ENCODE results near the gene ALB.

Gene ALB

GRCh38 chr4:73447671-73448070 lies 43.6 kb downstream of the ALB start:
- no peak for DNase-seq (ENCODE audit: low read depth, low spot score)
- no peak overlapping the region for H3K9ac ChIP-seq (ENCODE audit: insufficient read length)
- TF ChIP-seq EZH2 (IDR thresholded peaks at IDR 0.05) (no peak), FOXP2 (optimal IDR thresholded peaks at IDR 0.05; ENCODE audit: control extremely low read depth, extremely low read length, insufficient read depth) (no peak), POLR2AphosphoS5 (IDR thresholded peaks at IDR 0.05; ENCODE audit: borderline replicate concordance, low read depth, low read length) (no peak)

GRCh38 chr4:73448448-73449203 lies 44.5 kb downstream of the ALB start:
- DNase-seq (ENCODE audit: low read depth, low spot score), result no peak
- Histone ChIP-seq H3K9me3 (ENCODE audit: low read depth, low read length) (no peaks in the 10 kb centered on the region), H3K36me3 (ENCODE audit: insufficient read depth, low read length) (no peaks in the 10 kb centered on the region), H3K4me3 (no peak overlapping the region), H3K27ac (no peak overlapping the region), H3K9ac (ENCODE audit: insufficient read length) (no peak overlapping the region)
- TF ChIP-seq EZH2 (IDR thresholded peaks at IDR 0.05) (no peak), POLR2AphosphoS5 (IDR thresholded peaks at IDR 0.05; ENCODE audit: borderline replicate concordance, low read depth, low read length) (no peak), FOXP2 (optimal IDR thresholded peaks at IDR 0.05; ENCODE audit: control extremely low read depth, extremely low read length, insufficient read depth) (no peak)

More at GRCh38 chr4:73447671-73448070, 43.6 kb downstream of the ALB start:
- Histone ChIP-seq H3K27ac (no peak overlapping the region), H3K4me3 (no peak overlapping the region), H3K36me3 (ENCODE audit: insufficient read depth, low read length) (no peaks in the 10 kb centered on the region), H3K9me3 (ENCODE audit: low read depth, low read length) (no peaks in the 10 kb centered on the region)

- H3K9ac ChIP-seq (ENCODE audit: insufficient read length), result no peak overlapping the region
Measured at GRCh38 chr4:73450398-73451004, 46.4 kb downstream of the ALB start.

DNA sequence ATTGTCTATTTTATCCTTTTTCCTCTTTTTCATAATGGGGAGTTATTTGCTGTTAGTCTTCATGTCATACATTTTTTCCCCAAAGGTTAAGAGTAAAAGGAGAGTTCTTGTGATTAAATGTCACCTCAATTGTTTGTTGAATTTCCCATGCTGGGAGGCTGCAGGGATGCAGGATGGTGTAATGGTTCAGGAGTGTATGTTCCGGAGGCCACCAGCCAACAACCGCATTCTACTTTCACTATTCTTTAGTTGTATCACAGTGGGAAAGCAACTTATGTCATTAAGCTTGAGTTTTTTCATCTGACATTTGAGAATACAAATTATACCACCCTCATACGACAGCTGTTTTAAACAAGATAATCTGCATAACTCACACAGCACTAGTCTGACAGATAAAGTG lies 47.3 kb downstream of the ALB start:
- no peak overlapping the region for H3K27ac ChIP-seq
- DNase-seq (ENCODE audit: low read depth, low spot score), result no peak
- H3K9ac ChIP-seq (ENCODE audit: insufficient read length), result no peak overlapping the region
- no peak overlapping the region for H3K4me3 ChIP-seq
- no peaks in the 10 kb centered on the region for H3K9me3 ChIP-seq (ENCODE audit: low read depth, low read length)
- H3K36me3 ChIP-seq (ENCODE audit: insufficient read depth, low read length), result no peaks in the 10 kb centered on the region
- TF ChIP-seq FOXP2 (optimal IDR thresholded peaks at IDR 0.05; ENCODE audit: control extremely low read depth, extremely low read length, insufficient read depth) (no peak), EZH2 (IDR thresholded peaks at IDR 0.05) (no peak), POLR2AphosphoS5 (IDR thresholded peaks at IDR 0.05; ENCODE audit: borderline replicate concordance, low read depth, low read length) (no peak)

More at GRCh38 chr4:73450398-73451004, 46.4 kb downstream of the ALB start:
- Histone ChIP-seq H3K4me3 (no peak overlapping the region), H3K36me3 (ENCODE audit: insufficient read depth, low read length) (no peaks in the 10 kb centered on the region), H3K9me3 (ENCODE audit: low read depth, low read length) (no peaks in the 10 kb centered on the region), H3K27ac (no peak overlapping the region)
- DNase-seq (ENCODE audit: low read depth, low spot score), result no peak
- TF ChIP-seq FOXP2 (optimal IDR thresholded peaks at IDR 0.05; ENCODE audit: control extremely low read depth, extremely low read length, insufficient read depth) (no peak), POLR2AphosphoS5 (IDR thresholded peaks at IDR 0.05; ENCODE audit: borderline replicate concordance, low read depth, low read length) (no peak), EZH2 (IDR thresholded peaks at IDR 0.05) (no peak)

- H3K36me3 ChIP-seq (ENCODE audit: insufficient read depth, low read length), result no peaks in the 10 kb centered on the region
- H3K9ac ChIP-seq (ENCODE audit: insufficient read length), result no peak overlapping the region
- no peak for TF ChIP-seq FOXP2 (optimal IDR thresholded peaks at IDR 0.05; ENCODE audit: control extremely low read depth, extremely low read length, insufficient read depth)
- TF ChIP-seq EZH2 (IDR thresholded peaks at IDR 0.05), result no peak
- no peak for TF ChIP-seq POLR2AphosphoS5 (IDR thresholded peaks at IDR 0.05; ENCODE audit: borderline replicate concordance, low read depth, low read length)
- H3K9me3 ChIP-seq (ENCODE audit: low read depth, low read length), result no peaks in the 10 kb centered on the region
- H3K27ac ChIP-seq, result no peak overlapping the region
- DNase-seq (ENCODE audit: low read depth, low spot score), result no peak
- no peak overlapping the region for H3K4me3 ChIP-seq
Measured at GRCh38 chr4:73451981-73452747, 48.1 kb downstream of the ALB start.

- DNase-seq (ENCODE audit: low read depth, low spot score), result no peak
- Histone ChIP-seq H3K4me3 (no peak overlapping the region), H3K9me3 (ENCODE audit: low read depth, low read length) (no peaks in the 10 kb centered on the region), H3K9ac (ENCODE audit: insufficient read length) (no peak overlapping the region), H3K27ac (no peak overlapping the region), H3K36me3 (ENCODE audit: insufficient read depth, low read length) (no peaks in the 10 kb centered on the region)
- TF ChIP-seq POLR2AphosphoS5 (IDR thresholded peaks at IDR 0.05; ENCODE audit: borderline replicate concordance, low read depth, low read length), result no peak
- no peak for TF ChIP-seq EZH2 (IDR thresholded peaks at IDR 0.05)
- no peak for TF ChIP-seq FOXP2 (optimal IDR thresholded peaks at IDR 0.05; ENCODE audit: control extremely low read depth, extremely low read length, insufficient read depth)
Measured at GRCh38 chr4:73452953-73453700, 49.0 kb downstream of the ALB start.

DNA sequence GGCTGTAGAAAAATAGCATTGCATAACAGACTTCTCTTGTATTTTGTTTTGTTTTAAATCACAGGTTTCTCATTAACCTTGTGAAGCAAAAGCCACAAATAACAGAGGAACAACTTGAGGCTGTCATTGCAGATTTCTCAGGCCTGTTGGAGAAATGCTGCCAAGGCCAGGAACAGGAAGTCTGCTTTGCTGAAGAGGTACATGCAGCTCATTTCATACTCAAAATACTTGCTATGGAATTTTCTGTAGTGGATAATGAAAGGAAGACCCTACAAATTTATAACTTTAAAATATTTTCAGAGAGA lies 49.6 kb downstream of the ALB start:
- DNase-seq (ENCODE audit: low read depth, low spot score), result no peak
- no peak for TF ChIP-seq POLR2AphosphoS5 (IDR thresholded peaks at IDR 0.05; ENCODE audit: borderline replicate concordance, low read depth, low read length)
- no peak overlapping the region for H3K27ac ChIP-seq
- no peak overlapping the region for H3K4me3 ChIP-seq
- no peaks in the 10 kb centered on the region for H3K9me3 ChIP-seq (ENCODE audit: low read depth, low read length)
- H3K36me3 ChIP-seq (ENCODE audit: insufficient read depth, low read length), result no peaks in the 10 kb centered on the region
- no peak overlapping the region for H3K9ac ChIP-seq (ENCODE audit: insufficient read length)

GRCh38 chr4:73454920-73455319 lies 50.8 kb downstream of the ALB start:
- H3K4me3 ChIP-seq, result no peak overlapping the region
- H3K36me3 ChIP-seq (ENCODE audit: insufficient read depth, low read length), result no peaks in the 10 kb centered on the region
- H3K9ac ChIP-seq (ENCODE audit: insufficient read length), result no peak overlapping the region
- TF ChIP-seq FOXP2 (optimal IDR thresholded peaks at IDR 0.05; ENCODE audit: control extremely low read depth, extremely low read length, insufficient read depth) (no peak), EZH2 (IDR thresholded peaks at IDR 0.05) (no peak), POLR2AphosphoS5 (IDR thresholded peaks at IDR 0.05; ENCODE audit: borderline replicate concordance, low read depth, low read length) (no peak)
- H3K27ac ChIP-seq, result no peak overlapping the region
- DNase-seq (ENCODE audit: low read depth, low spot score), result no peak
- H3K9me3 ChIP-seq (ENCODE audit: low read depth, low read length), result no peaks in the 10 kb centered on the region

Data from SK-N-MC (cell line).